T follicular helper cell (primary cell): Measurements from ENCODE around the gene RNPC3.

Experiments used
- DNase-seq: peaks from one replicate; pipeline ENCODE4 v3.0.0-alpha.2; 2020; ENCODE audit warnings: low read depth
- total RNA-seq, 2 experiments: gene quantifications; one replicate each; lab custom pipeline; 2026; lab: John Stamatoyannopoulos, UW

The RNPC3 gene, protein sequence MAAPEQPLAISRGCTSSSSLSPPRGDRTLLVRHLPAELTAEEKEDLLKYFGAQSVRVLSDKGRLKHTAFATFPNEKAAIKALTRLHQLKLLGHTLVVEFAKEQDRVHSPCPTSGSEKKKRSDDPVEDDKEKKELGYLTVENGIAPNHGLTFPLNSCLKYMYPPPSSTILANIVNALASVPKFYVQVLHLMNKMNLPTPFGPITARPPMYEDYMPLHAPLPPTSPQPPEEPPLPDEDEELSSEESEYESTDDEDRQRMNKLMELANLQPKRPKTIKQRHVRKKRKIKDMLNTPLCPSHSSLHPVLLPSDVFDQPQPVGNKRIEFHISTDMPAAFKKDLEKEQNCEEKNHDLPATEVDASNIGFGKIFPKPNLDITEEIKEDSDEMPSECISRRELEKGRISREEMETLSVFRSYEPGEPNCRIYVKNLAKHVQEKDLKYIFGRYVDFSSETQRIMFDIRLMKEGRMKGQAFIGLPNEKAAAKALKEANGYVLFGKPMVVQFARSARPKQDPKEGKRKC
- 20.1 to 45.3 reads per million in 2 experiments for total RNA-seq

DNA sequence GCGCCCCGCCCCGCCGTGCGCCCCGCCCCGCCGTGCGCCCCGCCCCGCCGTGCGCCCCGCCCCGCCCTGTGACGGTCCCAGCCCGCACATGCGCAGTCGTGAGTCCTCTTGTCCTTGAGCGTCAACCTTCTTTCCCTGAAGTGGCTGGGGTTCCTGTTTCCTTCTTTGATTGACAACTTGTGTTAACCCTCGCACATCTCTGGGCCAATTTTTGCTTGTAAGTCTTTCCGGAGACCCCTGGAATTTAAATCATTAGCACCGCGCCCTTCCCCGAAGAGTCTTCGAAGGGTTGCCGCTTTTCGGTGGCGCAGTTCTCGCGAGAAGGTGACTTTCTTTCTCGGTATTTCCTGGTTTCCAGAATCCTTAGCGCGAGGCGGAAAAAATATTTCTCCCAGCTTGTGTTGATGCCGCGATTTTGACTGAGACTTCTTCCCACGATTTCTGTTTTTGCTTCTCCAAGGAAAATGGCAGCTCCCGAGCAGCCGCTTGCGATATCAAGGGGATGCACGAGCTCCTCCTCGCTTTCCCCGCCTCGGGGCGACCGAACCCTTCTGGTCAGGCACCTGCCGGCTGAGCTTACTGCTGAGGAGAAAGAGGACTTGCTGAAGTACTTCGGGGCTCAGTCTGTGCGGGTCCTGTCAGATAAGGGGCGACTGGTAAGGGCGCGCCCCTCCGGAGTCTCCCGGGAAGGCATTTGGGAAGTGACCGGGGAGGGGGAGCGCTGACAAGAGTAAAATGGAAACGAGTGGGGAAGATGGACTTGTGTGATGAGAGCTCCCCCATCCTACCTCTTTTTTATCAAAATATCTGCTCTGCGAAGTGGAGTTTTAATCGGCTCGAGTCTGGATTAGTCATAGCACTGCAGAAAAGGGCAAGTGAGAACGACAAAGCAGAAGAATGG, at the start of gene RNPC3:
Gene RNPC3, plus strand, starts transcription at position 93 of the 901 bp plus-strand sequence. Its CDS starts 372 bp downstream, at position 465.
- DNase-seq: peak; percentile 83

DNA sequence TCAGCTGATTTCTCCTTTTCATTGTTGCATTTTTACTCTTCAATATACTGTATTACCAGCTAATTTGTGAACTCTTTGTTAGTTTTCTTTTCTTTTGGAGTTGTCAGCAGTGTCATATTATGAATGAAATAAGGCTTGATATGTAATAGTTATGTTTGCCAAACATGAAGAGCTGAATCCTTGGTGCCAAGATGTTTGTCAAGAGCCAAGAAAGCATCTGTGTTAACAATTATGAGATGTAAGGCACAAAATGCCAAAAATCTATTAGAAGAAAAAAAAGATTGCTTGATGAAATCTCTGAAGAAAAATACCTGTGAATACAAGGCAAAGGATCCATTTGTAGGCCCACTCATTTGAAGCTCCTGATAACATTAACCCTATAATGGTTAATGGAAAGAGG, 48.4 kb upstream of the RNPC3 start:
- no peak for DNase-seq

DNA sequence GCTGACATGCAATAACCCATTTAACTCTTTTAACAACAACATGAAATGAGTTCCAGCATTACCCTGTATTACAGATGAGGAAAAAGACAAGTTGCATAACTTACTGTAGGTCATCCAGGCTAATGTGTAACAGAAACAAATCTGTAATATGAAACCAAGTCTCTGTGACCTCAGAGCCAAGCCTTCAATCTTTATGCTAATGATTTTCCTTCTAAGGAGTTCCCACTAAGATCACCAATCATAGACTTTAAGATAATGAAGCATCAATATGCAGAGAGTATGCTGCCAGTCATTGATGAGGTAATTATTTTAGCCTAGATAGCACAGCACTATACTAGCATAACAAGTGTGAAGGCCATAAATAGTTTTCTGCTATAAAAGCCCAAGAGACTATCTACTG, 35.6 kb upstream of the RNPC3 start:
- no peak for DNase-seq

DNA sequence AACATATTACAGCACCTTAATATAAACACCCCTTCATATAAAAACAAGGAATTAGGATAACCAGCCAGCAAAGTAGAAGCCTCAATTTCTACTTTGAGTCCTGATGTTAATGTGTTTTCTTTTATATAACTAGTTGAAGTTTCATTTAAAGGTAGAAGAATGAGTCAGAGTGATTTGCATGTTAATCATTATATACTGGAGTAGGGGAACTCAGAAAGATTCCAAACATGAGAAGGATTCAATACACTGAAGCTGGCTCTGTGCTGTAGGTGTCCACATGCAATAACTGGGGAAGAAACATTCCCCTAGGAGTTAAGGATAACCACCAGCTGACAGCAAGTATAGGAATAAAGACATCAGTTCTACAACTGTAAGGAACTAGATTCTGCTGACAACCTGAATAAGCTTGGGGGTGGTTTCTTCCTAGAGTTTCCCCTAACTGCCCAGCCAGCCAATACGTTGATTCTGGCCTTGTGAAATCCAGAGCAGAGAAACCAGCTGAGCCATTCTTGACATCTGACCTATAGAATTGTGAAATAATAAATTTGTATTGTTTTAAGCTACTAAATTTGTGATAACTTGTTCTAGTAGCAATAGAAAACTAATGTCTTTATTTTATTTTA, 33.4 kb upstream of the RNPC3 start:
- no peak for DNase-seq

DNA sequence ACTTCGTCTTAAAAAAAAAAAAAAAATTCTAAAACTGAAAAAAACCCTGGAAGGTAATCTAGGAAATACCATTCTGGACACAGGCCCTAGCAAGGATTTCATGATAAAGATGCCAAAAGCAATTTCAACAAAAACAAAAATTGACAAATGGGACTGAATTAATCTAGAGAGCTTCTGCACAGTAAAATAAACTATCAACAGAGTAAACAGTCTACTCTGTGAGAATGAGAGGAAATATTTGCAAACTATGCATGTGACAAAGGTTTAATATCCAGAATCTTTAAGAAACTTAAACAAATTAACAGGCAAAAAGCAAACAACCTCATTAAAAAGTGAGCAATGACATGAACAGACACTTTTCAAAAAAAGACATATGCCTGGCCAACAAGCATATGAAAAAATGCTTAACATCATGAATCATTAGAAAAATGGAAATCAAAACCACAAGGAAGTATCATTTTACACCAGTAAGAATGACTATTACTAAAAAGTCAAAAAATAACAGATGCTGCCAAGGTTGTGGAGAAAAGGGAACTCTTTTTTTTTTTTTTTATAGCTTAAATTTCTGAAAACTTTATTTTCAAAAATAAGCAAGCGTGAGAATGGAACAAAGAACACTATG, 29.4 kb upstream of the RNPC3 start:
- no peak for DNase-seq

DNA sequence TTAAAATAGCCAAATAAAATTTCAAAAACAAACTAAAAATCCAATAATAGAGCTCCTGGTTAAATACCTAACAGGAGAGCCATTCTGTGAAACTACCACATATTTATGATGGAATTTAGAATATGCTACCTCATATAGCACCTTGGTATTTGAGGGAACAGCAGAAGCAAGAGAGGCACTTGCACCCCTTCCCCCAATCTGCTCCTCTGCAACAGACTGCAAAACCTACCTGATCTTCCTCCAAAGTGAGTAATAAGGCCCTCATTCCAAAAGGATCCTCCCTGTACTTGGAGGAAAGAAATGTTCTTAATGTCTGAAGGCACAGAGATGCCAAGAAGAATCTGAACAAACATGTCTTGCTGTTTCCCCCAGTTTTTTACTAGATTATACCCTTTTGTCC, 28.1 kb upstream of the RNPC3 start:
- no peak for DNase-seq

DNA sequence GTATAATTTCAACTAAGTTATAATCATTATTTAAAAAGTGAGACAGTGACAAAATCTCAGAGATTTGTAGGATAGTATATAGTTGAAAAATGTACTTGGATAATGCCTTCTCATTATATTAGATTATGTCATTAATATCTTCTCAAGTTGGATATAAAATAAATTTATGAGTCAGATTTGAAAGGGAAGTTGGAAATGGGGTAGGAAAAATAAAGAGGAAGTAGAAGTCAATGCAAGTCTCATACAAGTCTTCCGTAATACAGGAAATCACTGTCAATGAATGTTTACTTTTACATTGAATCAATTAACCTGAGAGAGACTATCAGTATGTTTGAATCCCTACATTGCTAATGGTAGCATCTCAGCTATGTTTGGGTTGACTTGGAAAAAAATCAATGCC, 16.2 kb upstream of the RNPC3 start:
- DNase-seq: no peak

DNA sequence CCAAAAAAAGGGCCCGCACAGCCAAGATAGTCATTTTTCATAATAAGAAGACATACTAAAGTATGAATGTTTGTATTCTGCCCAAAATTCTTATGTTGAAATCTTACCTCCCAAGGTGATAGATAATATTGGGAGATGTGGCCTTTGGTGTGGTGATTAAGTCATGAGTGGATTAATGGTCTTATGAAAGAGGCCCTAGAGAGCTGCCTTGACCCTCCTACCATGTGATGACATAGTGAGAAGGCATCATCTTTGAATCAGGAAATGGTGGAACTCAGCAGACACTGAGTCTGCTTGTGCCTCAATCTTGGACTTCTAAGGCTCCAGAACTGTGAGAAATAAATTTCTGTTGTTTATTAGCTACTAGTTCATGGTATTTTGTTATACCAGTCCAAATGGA, 11.8 kb upstream of the RNPC3 start:
- DNase-seq: no peak

DNA sequence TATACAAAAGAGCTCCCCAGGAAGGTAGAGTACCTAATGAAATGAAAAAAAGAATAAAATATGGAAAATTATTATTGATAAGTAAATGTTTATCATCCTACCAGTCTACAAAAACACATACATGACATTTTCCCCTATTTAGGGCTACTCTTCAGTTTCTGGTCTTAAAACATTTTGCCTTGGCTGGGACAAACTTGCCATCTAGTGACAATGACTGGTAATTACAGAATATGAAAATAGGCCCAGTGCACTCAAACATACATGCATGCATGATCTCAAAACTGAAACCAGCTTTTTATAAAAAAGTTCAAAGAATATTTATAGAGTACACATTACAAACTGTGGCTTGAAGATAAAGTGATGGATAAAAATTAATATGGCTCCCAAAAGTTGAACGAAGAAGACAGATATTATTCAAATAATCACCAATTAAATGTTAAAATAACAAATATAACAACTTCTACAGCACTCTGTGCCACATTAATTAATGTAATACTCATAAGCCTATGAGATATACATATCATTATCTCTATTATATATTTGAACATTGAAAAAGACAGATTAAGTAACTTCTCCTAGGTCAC, 10.5 kb upstream of the RNPC3 start:
- DNase-seq: no peak

DNA sequence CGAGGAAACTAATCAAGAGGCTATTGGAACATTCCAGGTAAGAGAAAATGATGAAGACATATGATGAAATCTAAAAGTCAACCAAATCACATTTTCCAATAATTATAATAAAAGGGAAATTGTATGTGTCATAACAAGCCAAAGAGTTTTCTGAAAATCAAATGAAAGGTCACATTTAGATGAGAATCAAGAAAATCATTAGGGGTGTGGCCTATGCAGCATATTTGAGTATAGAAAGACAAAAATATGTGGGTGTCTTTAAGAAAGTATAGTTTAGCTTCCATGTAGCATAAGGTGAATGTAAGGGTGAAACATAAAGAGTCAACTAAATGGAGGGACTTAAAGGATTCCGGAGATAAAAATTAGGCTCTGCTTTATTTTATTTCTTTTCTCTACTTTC, 9.2 kb upstream of the RNPC3 start:
- no peak for DNase-seq

DNA sequence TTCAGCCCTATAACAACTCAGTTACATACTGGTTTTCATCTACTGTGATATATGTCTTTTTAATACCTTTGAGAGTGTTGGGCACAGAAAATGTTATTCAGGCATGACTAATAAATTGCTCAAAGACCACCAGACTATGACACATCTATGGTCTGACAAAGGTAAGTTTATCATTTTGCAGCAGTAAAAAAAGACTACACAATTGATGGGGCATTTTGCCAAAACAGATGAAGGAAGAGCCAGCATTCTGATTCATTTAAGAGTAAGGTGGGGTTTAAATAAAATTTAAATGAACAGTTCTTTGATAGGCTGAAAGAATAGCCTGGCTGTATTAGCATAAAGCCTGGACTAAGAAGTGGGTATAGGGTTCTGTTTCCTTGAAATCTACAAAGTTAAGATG, 8.8 kb upstream of the RNPC3 start:
- no peak for DNase-seq

DNA sequence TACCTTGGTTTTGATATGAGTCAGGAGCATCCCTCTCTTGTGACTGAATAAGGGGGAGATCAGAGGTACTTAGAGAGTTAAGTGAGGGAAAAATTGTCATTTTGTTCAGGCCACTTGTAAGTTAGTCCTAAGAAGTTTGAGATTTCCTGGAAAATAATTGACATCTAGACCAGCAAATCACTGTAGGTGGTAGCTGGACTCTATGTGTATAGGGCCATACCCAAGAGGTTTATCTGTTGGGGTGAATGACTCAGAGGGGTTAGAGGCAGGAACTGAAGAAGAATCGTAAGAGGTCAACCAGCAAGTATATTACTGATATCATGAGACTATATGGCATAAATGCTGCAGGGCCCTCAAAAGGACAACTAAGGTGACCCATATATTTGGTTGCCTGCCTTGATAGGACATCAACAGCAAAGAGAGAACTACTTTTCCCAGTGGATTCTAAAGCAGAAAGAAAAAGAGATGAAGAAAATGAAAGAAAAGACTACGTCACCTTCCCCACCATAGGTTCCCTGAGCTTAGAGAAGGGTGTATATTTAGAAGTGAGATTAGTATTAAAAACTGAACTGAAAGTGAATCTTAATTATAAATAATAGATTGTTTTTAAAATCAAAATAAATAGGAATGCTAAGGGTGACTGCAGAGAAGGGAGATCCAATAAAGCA, 8.0 kb upstream of the RNPC3 start:
- no peak for DNase-seq

DNA sequence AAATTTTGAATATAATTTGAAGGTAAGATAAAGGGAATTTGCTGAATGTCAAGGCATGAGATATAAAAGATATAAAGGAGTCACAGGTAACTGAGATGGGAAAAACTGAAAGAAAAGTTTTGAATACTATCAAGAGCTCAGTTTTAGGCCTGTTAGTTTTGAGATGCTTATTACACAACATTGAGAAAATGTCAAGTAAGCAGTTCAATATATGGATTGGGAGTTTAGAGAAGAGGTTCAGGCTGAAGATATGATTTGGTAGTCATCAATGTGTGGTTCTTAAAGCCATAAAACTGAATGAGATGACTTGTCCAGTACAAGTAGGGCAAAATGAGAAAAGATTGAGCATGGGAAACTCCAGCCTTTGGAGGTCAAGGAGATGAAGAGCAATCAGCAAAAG, 4.7 kb upstream of the RNPC3 start:
- no peak for DNase-seq

DNA sequence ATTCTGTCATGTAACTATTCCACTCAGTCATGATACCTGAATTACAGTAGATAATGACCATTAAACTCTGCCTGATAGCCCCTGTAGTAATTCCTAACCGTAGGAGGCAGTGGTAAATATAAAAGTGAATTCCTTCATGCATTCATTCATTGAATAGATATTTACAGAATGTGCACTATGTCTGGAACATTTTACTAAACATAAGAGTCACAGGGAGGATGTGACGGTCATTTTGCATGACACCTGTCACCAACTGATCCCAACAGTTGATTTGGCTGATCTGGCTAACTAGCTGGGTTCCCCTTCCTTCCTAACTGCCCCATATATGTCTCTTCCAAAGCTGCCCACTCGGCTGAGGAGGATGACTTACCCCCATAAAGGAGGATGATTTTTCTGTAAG, 2.2 kb upstream of the RNPC3 start:
- no peak for DNase-seq

DNA sequence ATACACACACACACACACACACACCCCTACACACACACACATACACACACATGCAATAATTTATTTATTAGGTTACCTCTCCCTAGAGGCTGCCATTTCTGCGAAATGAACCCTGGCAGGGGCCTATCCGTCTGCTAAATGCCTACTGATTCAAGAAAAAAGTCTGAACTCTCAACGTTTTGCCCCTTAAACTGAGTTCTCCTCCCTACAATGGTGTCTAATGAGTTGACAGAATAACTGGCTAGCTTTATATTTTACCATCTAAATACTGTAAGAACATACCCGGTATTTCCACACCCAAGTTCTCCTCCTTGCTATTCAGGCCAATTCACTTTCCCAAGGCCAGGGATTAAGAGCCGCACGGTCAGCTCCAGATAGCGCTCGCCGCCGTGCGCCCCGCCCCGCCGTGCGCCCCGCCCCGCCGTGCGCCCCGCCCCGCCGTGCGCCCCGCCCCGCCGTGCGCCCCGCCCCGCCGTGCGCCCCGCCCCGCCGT, 339 bp upstream of the RNPC3 start:
- DNase-seq: no peak

DNA sequence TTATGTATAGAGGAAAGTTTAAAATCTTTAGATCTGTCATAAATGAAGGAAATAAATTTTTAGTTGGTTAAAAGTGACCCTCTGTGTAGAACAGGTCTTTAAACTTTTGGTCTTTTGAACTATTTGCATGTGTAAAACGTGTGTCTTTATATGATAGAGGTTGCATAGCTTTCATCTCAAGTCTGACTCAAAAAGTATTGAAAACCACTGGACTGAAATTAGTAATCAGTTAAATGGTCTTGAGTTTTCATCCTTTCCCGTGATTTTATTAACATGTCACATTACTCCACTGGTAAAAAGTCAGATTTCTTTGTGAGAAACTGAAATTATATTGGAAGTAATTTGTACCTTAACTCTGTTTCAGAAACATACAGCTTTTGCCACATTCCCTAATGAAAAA, 1.8 kb downstream of the RNPC3 start:
- DNase-seq: no peak

DNA sequence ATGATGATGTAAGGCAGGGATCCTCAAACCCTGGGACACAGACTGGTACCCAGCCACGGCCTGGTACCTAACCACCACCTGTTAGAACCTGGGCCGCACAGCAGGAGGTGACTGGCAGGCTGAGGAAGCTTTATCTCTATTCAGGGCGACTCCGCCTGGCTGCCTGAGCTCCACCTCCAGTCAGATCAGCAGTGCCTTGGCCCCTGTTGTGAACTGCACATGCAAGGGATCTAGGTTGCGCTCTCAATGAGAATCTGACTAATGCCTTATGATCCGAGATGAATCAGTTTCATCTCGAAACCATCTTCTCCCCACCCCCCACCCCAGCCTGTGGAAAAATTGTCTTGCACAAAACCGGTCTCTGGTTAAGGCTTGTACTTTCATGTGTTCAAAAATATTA, 4.2 kb downstream of the RNPC3 start:
- no peak for DNase-seq

DNA sequence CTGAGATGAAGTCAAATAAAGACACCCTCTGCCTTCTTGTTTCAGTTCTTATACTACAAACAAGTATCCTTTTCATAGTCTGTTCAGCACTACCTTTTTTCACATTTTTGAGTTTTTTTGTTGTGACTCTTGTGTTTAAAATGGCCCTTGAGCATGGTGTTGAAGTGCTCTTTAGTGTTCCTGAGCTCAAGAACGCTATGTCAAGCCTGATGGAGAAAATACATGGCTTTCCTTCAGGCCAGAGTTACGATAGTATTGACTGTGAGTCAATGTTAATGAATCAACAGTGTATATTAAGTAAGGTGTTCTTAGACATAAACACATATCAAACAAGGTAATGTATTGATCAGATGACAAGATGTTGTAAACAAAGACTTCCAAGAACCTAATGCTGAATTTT, 12.7 kb downstream of the RNPC3 start:
- DNase-seq: no peak

DNA sequence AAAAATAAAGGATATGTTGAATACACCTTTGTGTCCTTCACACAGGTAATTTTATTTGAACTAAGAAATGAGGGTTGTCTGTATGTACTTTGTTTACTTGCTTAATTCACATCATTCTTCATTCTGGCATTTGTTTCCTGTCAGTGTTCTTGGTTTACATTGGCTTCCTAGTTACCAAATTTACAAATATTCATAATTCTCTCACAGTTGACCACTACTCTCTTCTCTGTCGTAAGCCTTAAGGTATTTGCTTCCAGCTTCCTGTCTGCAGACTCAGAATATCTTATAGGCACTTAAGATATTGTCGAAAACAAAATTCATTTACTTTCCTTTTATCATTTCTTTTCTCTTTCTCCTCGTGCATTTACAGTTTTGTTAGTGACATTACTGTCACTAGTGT, 15.9 kb downstream of the RNPC3 start:
- no peak for DNase-seq

DNA sequence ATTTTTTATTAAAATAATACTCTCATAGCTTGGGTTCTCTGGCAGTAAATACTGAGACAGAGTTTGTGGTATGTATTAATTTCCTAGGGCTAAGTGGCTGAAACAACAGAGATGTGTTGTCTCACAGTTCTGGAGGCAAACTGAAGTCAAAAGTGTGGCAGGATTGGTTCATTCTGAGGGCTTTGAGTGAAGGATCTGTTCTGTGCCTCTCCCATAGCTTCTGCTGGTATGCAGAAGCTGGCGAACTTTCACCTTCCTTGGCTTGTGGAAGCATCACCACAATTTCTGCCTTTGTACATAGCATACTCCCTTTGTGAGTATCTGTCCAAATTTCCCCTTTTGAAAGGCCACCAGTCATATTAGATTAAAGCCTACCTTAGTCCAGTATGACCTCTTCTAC, 21.0 kb downstream of the RNPC3 start:
- DNase-seq: no peak

DNA sequence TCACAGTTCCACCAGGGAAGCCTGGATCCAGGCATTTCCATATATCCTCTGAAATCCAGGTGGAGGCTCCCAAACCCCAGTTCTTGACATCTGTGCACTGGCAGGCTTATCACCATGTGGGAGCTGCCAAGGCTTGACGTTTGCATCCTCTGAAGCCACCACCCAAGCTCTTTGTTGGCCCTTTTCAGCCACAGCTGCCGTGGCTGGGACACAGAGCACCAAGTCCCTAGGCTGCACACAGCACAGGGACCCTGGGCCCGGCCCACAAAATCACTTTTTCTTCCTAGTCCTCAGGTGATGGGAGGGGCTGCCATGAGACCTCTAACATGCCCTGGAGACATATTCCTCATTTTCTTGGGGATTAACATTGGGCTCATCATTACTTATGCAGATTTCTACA, 22.3 kb downstream of the RNPC3 start:
- DNase-seq: no peak
